Uterine smooth muscle cell (primary cell): ENCODE results near the gene EEF1AKMT4. TPM values are rescaled to one million over a fixed set of nuclear protein-coding genes. Genes with fewer than 3 reads are reported as not detected.

ENCODE experiments used
- total RNA-seq: library from RNA; depleted of rRNA; stranded (reverse); fragments of >200 nt; gene quantifications from 2 replicates; pipeline ENCODE4 v1.2.3, GENCODE V29; 2014

Gene EEF1AKMT4
- 1.6 and 2.2 TPM in 2 replicates for total RNA-seq

DNA sequence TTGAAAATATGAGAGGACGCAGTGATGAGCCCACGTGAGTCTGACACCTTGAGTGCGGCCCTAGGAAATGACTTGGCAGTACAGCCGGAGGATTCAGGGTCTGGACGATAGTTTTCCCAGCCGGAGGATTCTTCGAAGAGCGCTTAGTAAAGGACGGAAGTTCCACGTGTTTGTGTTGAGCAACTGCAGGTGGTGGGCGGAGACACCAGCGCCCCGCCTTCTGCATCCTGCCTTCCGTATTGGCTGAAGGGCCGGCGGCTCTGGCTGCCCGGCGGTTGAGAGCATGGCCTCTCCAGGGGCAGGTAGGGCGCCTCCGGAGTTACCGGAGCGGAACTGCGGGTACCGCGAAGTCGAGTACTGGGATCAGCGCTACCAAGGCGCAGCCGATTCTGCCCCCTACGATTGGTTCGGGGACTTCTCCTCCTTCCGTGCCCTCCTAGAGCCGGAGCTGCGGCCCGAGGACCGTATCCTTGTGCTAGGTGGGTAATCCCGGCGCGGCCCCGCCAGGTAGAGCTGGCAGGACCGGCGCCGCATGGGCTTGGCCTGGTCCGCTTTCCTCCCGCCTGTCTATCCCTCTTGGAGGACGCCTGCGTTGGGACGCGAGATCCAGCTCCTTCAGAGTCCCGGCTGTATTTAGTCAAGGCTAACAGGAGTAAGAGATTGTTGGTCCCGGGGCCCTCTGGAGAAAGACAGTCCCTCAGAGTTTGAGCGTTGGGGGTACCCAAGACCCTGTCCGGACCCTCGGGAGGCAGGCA lies at the start of gene EEF1AKMT4:
Gene EEF1AKMT4 (plus strand): TSS at position 261 of the 755 bp plus-strand sequence. CDS start 23 bp downstream, at position 284.

DNA sequence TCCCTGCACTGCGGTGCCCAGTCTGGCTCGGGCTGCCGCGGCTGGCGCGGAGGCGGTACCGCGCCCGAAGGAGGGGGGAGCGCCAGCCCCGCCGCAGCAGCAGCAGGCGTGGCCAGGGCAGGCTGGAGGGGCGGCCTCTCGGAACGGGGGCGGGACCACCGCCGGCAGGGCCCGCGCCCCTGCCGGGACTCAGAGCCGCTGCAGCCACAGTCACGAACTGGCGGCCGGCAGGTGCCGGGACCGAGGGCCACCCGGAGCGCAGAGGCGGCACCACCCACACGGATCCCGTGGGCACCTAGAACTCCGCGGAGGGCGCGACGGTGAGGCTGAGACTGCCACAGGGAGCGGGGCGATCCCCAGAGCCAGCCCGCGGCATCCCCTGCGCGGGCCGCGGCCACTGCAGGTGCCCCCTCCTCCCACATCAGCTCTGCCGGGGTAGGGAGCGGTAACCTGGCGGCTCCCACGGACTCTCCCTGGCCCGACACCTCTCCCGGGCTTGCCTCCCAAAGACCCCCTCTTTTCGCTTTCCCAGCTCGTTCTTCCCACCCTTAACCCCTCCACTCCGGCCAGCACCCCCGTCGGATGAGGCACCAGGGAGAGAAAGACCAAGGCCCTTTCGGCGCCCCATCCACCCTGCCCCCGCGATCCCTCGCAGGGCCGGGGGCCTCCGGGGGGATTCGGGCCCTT lies 19.9 kb upstream of the EEF1AKMT4 start, which contains the start of gene VWA5B2:
Gene VWA5B2 (plus strand): TSS at position 192 of the 687 bp plus-strand sequence. CDS start 944 bp downstream, outside the sequence.

DNA sequence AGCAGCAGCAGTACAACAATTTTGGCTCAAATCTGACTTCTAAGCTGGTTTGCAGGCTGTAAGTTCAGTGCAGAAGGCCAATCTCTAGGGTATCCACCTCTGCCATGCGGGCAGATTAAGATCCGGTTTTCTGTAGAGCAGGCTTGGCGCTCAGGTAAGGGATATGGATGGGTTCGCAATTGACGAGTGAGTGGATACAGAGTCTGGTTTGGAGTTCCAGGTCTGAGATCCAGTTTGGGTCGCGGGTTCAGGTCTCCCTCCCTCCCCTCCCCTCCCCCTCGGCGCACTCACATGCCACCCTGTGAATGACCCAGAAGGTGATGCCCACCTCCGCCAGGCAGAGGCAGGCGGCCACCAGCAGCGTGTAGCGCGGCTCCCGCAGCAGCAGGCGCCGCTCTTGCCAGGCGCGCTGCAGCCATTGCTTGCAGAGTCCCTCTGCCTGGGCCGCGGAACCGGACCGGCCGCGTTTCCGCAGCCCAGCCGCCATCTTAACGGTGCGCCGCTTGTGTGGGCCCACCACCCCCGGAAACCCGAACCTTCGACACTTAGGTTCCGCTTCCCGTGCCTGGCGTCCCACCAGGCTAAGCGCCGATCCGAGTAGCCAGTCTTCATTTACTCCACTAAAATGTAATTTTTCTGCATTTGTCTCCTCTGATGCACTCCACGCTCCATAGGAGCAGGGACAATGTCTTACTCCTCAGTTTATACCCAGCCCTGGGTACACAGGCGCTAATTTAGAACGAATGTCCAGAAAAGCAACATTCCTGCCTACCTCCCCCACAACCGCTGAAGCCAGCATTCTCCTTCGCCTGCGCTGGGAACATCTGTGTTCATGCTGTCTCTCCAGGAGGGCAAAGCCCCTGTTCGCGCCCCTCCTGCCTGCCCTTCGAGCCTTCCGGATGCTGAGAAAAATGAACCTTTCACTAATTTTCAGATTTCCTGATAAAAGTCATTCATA lies 739 bp upstream of the EEF1AKMT4 start, which contains the start of gene ALG3:
Gene ALG3 (minus strand): TSS at position 509 of the 958 bp plus-strand sequence. CDS start 22 bp downstream, at position 487.

DNA sequence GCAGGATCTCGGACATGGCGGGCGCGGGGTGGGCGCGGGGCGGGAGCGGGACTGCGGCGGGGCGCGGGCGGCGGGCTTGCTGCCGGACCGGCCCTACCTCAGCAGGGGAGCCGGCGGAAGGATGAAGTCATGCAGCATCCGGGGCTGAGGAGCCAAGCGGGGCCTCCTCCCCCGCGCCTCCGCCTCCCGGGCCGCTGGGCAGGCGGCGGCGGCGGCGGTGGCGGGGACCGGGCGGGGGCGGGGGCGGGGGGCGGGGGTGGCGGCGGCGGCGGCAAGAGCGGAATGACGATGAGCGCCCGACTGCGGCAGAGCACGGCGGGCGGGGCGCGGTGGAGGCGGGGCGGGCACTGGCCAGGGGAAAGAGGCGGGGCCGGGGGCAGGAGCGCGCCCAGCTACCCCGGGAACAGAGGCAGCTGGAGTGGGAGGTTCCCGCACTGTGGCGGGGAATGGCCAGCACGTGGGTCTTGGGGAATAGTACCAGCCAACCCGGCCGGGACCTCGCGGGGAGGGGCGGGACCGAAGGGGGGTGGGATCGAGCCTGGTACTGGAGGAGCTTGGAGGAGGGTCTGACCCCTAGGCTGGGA lies 11.9 kb downstream of the EEF1AKMT4 start, which contains the start of gene CAMK2N2:
Gene CAMK2N2 (minus strand): TSS at position 284 of the 584 bp plus-strand sequence. CDS start 268 bp downstream, at position 16.

DNA sequence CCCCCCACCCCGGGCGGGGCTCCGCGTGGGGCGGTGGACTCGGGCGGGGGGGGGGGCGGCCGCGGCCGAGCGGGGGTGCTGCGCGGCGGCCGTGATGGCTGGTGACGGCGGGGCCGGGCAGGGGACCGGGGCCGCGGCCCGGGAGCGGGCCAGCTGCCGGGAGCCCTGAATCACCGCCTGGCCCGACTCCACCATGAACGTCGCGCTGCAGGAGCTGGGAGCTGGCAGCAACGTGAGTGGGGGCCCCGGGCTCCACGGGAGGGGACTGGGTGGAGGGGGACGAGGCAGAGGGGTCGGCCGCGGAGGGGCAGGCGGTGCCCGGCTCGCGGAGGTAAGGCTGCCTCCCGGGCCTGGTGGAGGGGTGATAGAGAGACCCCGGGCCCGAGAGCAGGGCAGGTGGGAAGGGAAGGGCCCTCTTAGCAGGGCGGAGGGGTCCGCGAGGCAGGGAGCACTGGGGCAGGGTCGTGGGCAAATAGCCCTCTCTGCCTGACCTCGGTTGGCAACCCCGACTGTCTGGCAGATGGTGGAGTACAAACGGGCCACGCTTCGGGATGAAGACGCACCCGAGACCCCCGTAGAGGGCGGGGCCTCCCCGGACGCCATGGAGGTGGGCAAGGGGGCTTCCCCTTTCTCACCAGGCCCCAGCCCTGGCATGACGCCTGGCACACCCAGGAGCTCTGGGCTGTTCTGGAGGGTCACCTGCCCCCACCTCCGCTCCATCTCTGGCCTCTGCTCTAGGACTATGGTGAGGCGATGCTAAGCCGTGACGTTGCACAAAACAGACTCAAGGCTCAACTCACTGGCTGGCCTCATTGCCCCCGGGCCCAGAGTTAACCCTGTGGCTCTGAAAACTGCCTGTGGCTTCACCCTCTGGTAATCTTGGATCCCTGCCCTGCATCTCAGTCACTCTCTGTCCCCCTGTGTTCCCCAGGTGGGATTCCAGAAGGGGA lies 26.8 kb downstream of the EEF1AKMT4 start, which contains the start of gene ECE2:
Gene ECE2 (plus strand): TSS at position 62 of the 950 bp plus-strand sequence. CDS start 132 bp downstream, at position 194.

GRCh38 chr3:184298759-184299487 lies 49.5 kb downstream of the EEF1AKMT4 start, which contains the start of gene PSMD2:
Gene PSMD2 (plus strand): TSS chr3:184299241. CDS start chr3:184299267, 26 bp downstream.

Other genes with a start within 250 kb of the EEF1AKMT4 start
- 15.4 and 16.5 TPM in 2 replicates for gene ABCC5, start 231.8 kb upstream of the EEF1AKMT4 start, total RNA-seq
- gene HTR3D, start 217.9 kb upstream of the EEF1AKMT4 start, total RNA-seq = not detected in 2 replicates
- gene HTR3C, start 196.6 kb upstream of the EEF1AKMT4 start, total RNA-seq = not detected in 2 replicates
- gene HTR3E, start 152.6 kb upstream of the EEF1AKMT4 start, total RNA-seq = not detected in 2 replicates
- 37.4 and 57.3 TPM in 2 replicates for gene EIF2B5, start 114.3 kb upstream of the EEF1AKMT4 start, total RNA-seq
- 30.9 and 38.6 TPM in 2 replicates for gene DVL3, start 94.3 kb upstream of the EEF1AKMT4 start, total RNA-seq
- 531 and 599 TPM in 2 replicates for gene AP2M1, start 74.8 kb upstream of the EEF1AKMT4 start, total RNA-seq
- 51.6 and 57.7 TPM in 2 replicates for gene ABCF3, start 63.5 kb upstream of the EEF1AKMT4 start, total RNA-seq
- gene VWA5B2, start 20.1 kb upstream of the EEF1AKMT4 start, total RNA-seq = not detected in 2 replicates
- 31.5 and 33.0 TPM in 2 replicates for gene ALG3, start 710 bp upstream of the EEF1AKMT4 start, total RNA-seq
- 0.25 and 0.33 TPM in 2 replicates for gene CAMK2N2, start 11.9 kb downstream of the EEF1AKMT4 start, total RNA-seq
- gene ECE2, start 26.4 kb downstream of the EEF1AKMT4 start, total RNA-seq = under 0.01 TPM in 1 of 2 replicates, not detected in the other
- gene PSMD2, start 49.6 kb downstream of the EEF1AKMT4 start, total RNA-seq = 711 and 1,487 TPM in 2 replicates
- 282 and 359 TPM in 2 replicates for gene EIF4G1, start 64.9 kb downstream of the EEF1AKMT4 start, total RNA-seq
- 29.7 and 42.6 TPM in 2 replicates for gene FAM131A, start 87.9 kb downstream of the EEF1AKMT4 start, total RNA-seq
- gene CLCN2, start 111.9 kb downstream of the EEF1AKMT4 start, total RNA-seq = 2.7 and 4.1 TPM in 2 replicates
- 108 and 155 TPM in 2 replicates for gene POLR2H, start 112.0 kb downstream of the EEF1AKMT4 start, total RNA-seq
- gene THPO, start 128.5 kb downstream of the EEF1AKMT4 start, total RNA-seq = 0.25 and 0.66 TPM in 2 replicates
- gene CHRD, start 130.4 kb downstream of the EEF1AKMT4 start, total RNA-seq = 7.4 and 9.3 TPM in 2 replicates